H9 (cell line): ENCODE results near the gene LHFPL2. TPM values are rescaled to one million over a fixed set of nuclear protein-coding genes. Genes with fewer than 3 reads are reported as not detected.
A peak's percentile ranks its signal among the peaks of the same experiment; 100 is the strongest.

Experiments used
- DNase-seq: peaks from one replicate; pipeline ENCODE4 v3.0.0-alpha.2; 2017
- H2AFZ ChIP-seq: one replicate; pipeline ENCODE4 v1.6.1; 2013; ENCODE audit warnings: mild to moderate bottlenecking, low read length, control low read depth, moderate library complexity
- H2AK5ac ChIP-seq: 2 replicates; pipeline ENCODE4 v1.6.1; 2013; ENCODE audit warnings: low read length, control low read depth, mixed read lengths; ENCODE audit not compliant: insufficient read length
- H2BK120ac ChIP-seq: one replicate; pipeline ENCODE4 v1.6.1; 2013; ENCODE audit warnings: low read depth, mild to moderate bottlenecking, low read length, control low read depth, inconsistent platforms; ENCODE audit not compliant: poor library complexity, severe bottlenecking
- H2BK12ac ChIP-seq: 2 replicates; pipeline ENCODE4 v1.6.1; 2013; ENCODE audit warnings: low read length, control low read depth, mixed read lengths, low read depth; ENCODE audit not compliant: insufficient read length
- H2BK15ac ChIP-seq: 2 replicates; pipeline ENCODE4 v1.6.1; 2013; ENCODE audit warnings: low read depth, low read length, control low read depth
- H2BK20ac ChIP-seq: one replicate; pipeline ENCODE4 v1.6.1; 2013; ENCODE audit warnings: low read depth, mild to moderate bottlenecking, low read length, control low read depth, inconsistent platforms; ENCODE audit not compliant: poor library complexity, severe bottlenecking
- H2BK5ac ChIP-seq: 2 replicates; pipeline ENCODE4 v1.6.1; 2013; ENCODE audit warnings: low read length, control low read depth, mixed read lengths; ENCODE audit not compliant: insufficient read length
- H3K14ac ChIP-seq: 2 replicates; pipeline ENCODE4 v1.6.1; 2013; ENCODE audit warnings: low read length, control low read depth; ENCODE audit not compliant: insufficient read depth
- H3K18ac ChIP-seq: 2 replicates; pipeline ENCODE4 v1.6.1; 2013; ENCODE audit warnings: low read depth, mild to moderate bottlenecking, mixed read lengths, low read length, control low read depth; ENCODE audit not compliant: insufficient read length
- H3K23ac ChIP-seq: 2 replicates; pipeline ENCODE4 v1.6.1; 2013; ENCODE audit warnings: low read length, control low read depth, mixed read lengths, low read depth; ENCODE audit not compliant: insufficient read length
- H3K23me2 ChIP-seq: 2 replicates; pipeline ENCODE4 v1.6.1; 2013; ENCODE audit warnings: low read depth, mild to moderate bottlenecking, mixed read lengths, low read length, control low read depth; ENCODE audit not compliant: insufficient read length, poor library complexity, severe bottlenecking
- H3K27ac ChIP-seq: 2 replicates; pipeline ENCODE4 v1.5.1; 2013; ENCODE audit warnings: low read length, control low read depth, mixed read lengths, low read depth; ENCODE audit not compliant: insufficient read length
- H3K27me3 ChIP-seq: 2 replicates; pipeline ENCODE4 v1.6.1; 2013; ENCODE audit warnings: low read length, control low read depth, inconsistent platforms; ENCODE audit not compliant: insufficient read depth
- H3K4ac ChIP-seq: 2 replicates; pipeline ENCODE4 v1.6.1; 2013; ENCODE audit warnings: low read depth, mild to moderate bottlenecking, control low read depth, inconsistent platforms, low read length, moderate library complexity
- H3K4me1 ChIP-seq: 2 replicates; pipeline ENCODE4 v1.6.1; 2013; ENCODE audit warnings: low read length, control low read depth, inconsistent platforms; ENCODE audit not compliant: insufficient read depth
- H3K4me2 ChIP-seq: 2 replicates; pipeline ENCODE4 v1.6.1; 2013; ENCODE audit warnings: low read length, control low read depth, mixed read lengths; ENCODE audit not compliant: insufficient read length, insufficient read depth
- H3K56ac ChIP-seq: 2 replicates; pipeline ENCODE4 v1.6.1; 2013; ENCODE audit warnings: low read depth, mild to moderate bottlenecking, mixed read lengths, low read length, control low read depth; ENCODE audit not compliant: insufficient read length
- H3K79me1 ChIP-seq: 2 replicates; pipeline ENCODE4 v1.6.1; 2013; ENCODE audit warnings: low read depth, mild to moderate bottlenecking, moderate library complexity, low read length, control low read depth, inconsistent platforms; ENCODE audit not compliant: insufficient read depth, poor library complexity, severe bottlenecking
- H3K79me2 ChIP-seq: 2 replicates; pipeline ENCODE4 v1.6.1; 2013; ENCODE audit warnings: low read length, control low read depth, inconsistent platforms; ENCODE audit not compliant: insufficient read depth
- H3K9ac ChIP-seq: 2 replicates; pipeline ENCODE4 v1.6.1; 2013; ENCODE audit warnings: low read length, control low read depth, mixed read lengths; ENCODE audit not compliant: insufficient read length; ENCODE audit errors: extremely low read depth
- H3K9me3 ChIP-seq: one replicate; pipeline ENCODE4 v1.6.1; 2013; ENCODE audit warnings: low read depth, low read length, inconsistent platforms; ENCODE audit not compliant: control insufficient read depth
- H3T11ph ChIP-seq: one replicate; pipeline ENCODE4 v1.6.1; 2013; ENCODE audit warnings: mild to moderate bottlenecking, low read length, control low read depth, inconsistent platforms
- H4K20me1 ChIP-seq: one replicate; pipeline ENCODE4 v1.6.1; 2013; ENCODE audit not compliant: control insufficient read depth, insufficient read length, insufficient read depth
- H4K5ac ChIP-seq: 2 replicates; pipeline ENCODE4 v1.6.1; 2013; ENCODE audit warnings: low read depth, mild to moderate bottlenecking, mixed read lengths, low read length, control low read depth; ENCODE audit not compliant: insufficient read length
- H4K8ac ChIP-seq: replicated peaks from 2 replicates; pipeline ENCODE4 v1.6.1; 2013; ENCODE audit warnings: low read length, control low read depth, mixed read lengths, low read depth; ENCODE audit not compliant: insufficient read length
- H4K91ac ChIP-seq: 2 replicates; pipeline ENCODE4 v1.6.1; 2013; ENCODE audit warnings: low read depth, mild to moderate bottlenecking, moderate library complexity, mixed read lengths, low read length, control low read depth; ENCODE audit not compliant: insufficient read length
- H3K27ac Mint-ChIP-seq, 3 experiments: 2 replicates in 2 of 3; 3 replicates in 1 of 3; pipeline ENCODE4 v1.8.0; 2020 to 2021; ENCODE audit warnings: mixed read lengths in 3 of 3, mild to moderate bottlenecking in 1 of 3, moderate library complexity in 1 of 3
- H3K27me3 Mint-ChIP-seq: 2 replicates; pipeline ENCODE4 v1.8.0; 2021; ENCODE audit warnings: low read depth, mild to moderate bottlenecking, moderate library complexity, mixed read lengths
- H3K36me3 Mint-ChIP-seq, 3 experiments: 2 replicates in 2 of 3; 3 replicates in 1 of 3; pipeline ENCODE4 v1.8.0; 2020 to 2021; ENCODE audit warnings: low read depth in 3 of 3, mixed read lengths in 3 of 3; ENCODE audit not compliant: insufficient read depth in 1 of 3
- H3K4me1 Mint-ChIP-seq, 2 experiments: 2 replicates each; pipeline ENCODE4 v1.8.0; 2020; ENCODE audit warnings: mixed read lengths in 2 of 2
- H3K4me3 Mint-ChIP-seq, 2 experiments: 2 replicates in 1 of 2; 3 replicates in 1 of 2; pipeline ENCODE4 v1.8.0; 2020 to 2021; ENCODE audit warnings: mild to moderate bottlenecking in 2 of 2, mixed read lengths in 2 of 2, moderate library complexity in 1 of 2
- H3K9me3 Mint-ChIP-seq, 2 experiments: 2 replicates in 1 of 2; 3 replicates in 1 of 2; pipeline ENCODE4 v1.8.0; 2020; ENCODE audit warnings: mild to moderate bottlenecking in 2 of 2, mixed read lengths in 2 of 2, moderate library complexity in 1 of 2
- WGBS: extraction: QIAGEN DNeasy Blood & Tissue Kit; methylation state at CpG from one replicate; pipeline ENCODE4 v1.1.7; 2013; ENCODE audit warnings: missing lambda C conversion rate, low lambda C conversion rate, mixed read lengths; ENCODE audit not compliant: insufficient read length; ENCODE audit errors: extremely low coverage; 5-methylcytosine and 5-hydroxymethylcytosine counted together
- total RNA-seq: library from RNA; stranded (reverse); gene quantifications from 2 replicates; pipeline ENCODE4 v1.2.1, GENCODE V29; 2021
- TF ChIP-seq, protein P1 (sequence below): fragments of 200-600 bp; sonication (generic); conservative IDR thresholded peaks from 3 replicates; pipeline ENCODE4 v1.8.0; 2021; ENCODE audit warnings: antibody characterized with exemption, mild to moderate bottlenecking

Gene LHFPL2
- total RNA-seq, 1 experiment from 2014 or later: 26.3 TPM

DNA sequence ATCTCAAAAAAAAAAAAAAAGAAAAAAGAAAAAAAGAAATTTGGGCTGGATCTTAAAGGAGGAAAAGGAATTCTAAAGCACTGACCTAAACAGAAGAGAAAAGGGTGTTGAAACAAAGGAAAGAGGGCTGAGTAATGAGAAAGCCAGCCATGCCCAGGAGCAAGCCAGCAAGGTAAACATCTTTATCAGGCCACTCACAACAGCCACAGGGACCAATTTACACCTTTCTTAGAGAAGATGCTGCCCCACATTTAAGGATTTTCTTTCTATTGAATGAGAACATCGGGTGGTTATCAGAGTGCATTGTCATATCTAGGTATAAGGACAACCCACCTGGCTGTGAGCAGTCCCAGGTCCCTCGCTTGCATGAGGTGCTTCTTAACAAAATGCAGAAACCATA lies 16.6 kb downstream of the LHFPL2 start:
- Mint-ChIP-seq H3K4me1 (peaks cover 9 to 19% of the 10 kb centered on the region in 2 experiments), H3K27ac (peak overlapping the region in 2 of 3 experiments; percentile 66 to 73; a peak in 2 of 7 replicates), H3K36me3 (peaks cover 46 to 56% (median 54%) of the 10 kb centered on the region in 3 experiments), H3K27me3 (no peaks in the 10 kb centered on the region), H3K9me3 (no peaks in the 10 kb centered on the region), H3K4me3 (no peak overlapping the region)
- Histone ChIP-seq H2AK5ac (no peak overlapping the region), H3K23ac (no peak overlapping the region), H3K9ac (no peak overlapping the region), H3K27me3 (no peaks in the 10 kb centered on the region), H3K14ac (no peak overlapping the region), H3K18ac (no peak overlapping the region), H3K23me2 (no peaks in the 10 kb centered on the region), H2BK5ac (no peak overlapping the region), H3K27ac (no peak overlapping the region), H3K79me2 (peaks cover 23% of the 10 kb centered on the region), H3K56ac (no peak overlapping the region), H4K20me1 (no peaks in the 10 kb centered on the region), H3K4ac (no peak overlapping the region), H4K5ac (no peak overlapping the region), H2BK20ac (no peak overlapping the region), H3K4me2 (no peak overlapping the region), H2BK12ac (no peak overlapping the region), H3T11ph (no peak overlapping the region), H3K4me1 (no peaks in the 10 kb centered on the region), H2AFZ (no peak overlapping the region), H4K8ac (no peak overlapping the region), H2BK120ac (no peak overlapping the region), H4K91ac (no peak overlapping the region), H2BK15ac (no peak overlapping the region), H3K9me3 (no peaks in the 10 kb centered on the region), H3K79me1 (peaks cover 7% of the 10 kb centered on the region)
- TF ChIP-seq, protein P1, sequence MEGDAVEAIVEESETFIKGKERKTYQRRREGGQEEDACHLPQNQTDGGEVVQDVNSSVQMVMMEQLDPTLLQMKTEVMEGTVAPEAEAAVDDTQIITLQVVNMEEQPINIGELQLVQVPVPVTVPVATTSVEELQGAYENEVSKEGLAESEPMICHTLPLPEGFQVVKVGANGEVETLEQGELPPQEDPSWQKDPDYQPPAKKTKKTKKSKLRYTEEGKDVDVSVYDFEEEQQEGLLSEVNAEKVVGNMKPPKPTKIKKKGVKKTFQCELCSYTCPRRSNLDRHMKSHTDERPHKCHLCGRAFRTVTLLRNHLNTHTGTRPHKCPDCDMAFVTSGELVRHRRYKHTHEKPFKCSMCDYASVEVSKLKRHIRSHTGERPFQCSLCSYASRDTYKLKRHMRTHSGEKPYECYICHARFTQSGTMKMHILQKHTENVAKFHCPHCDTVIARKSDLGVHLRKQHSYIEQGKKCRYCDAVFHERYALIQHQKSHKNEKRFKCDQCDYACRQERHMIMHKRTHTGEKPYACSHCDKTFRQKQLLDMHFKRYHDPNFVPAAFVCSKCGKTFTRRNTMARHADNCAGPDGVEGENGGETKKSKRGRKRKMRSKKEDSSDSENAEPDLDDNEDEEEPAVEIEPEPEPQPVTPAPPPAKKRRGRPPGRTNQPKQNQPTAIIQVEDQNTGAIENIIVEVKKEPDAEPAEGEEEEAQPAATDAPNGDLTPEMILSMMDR: no peak
- WGBS: no CpG with 5 or more reads among the region's 2 CpGs
- DNase-seq: no peak
